Natural killer cell (primary cell): ENCODE results near the gene P2RX3. TPM values are rescaled to one million over a fixed set of nuclear protein-coding genes. Genes with fewer than 3 reads are reported as not detected.

Source experiments
- ATAC-seq, 3 donors: fragments of 150-1000 bp in 2 of 3; fragments of 200-7000 bp in 1 of 3; cut with Tn5 transposase; 1 replicate in 1 of 3; 2 replicates in 2 of 3; pipeline ENCODE4 v1.10.0; 2021; ENCODE audit warnings: mild to moderate bottlenecking in 2 of 3, moderate library complexity in 2 of 3
- DNase-seq, 2 donors: peaks; one replicate each; pipeline versions ENCODE4 v3.0.0 to v3.0.0-alpha.2; 2013 to 2021; ENCODE audit warnings: mixed read lengths in 1 of 2
- H3K27ac ChIP-seq: one replicate; pipeline ENCODE4 v1.5.1; 2013; ENCODE audit warnings: mild to moderate bottlenecking, low read length
- H3K27me3 ChIP-seq: one replicate; pipeline ENCODE4 v1.6.1; 2013; ENCODE audit warnings: low read length; ENCODE audit not compliant: control insufficient read depth, insufficient read depth
- H3K36me3 ChIP-seq: one replicate; pipeline ENCODE4 v1.6.1; 2013; ENCODE audit warnings: low read length; ENCODE audit not compliant: control insufficient read depth, insufficient read depth
- H3K4me1 ChIP-seq: one replicate; pipeline ENCODE4 v1.6.1; 2013; ENCODE audit warnings: low read length; ENCODE audit not compliant: control insufficient read depth, insufficient read depth
- H3K4me3 ChIP-seq: one replicate; pipeline ENCODE4 v1.5.1; 2013; ENCODE audit warnings: low read length
- H3K9me3 ChIP-seq: one replicate; pipeline ENCODE4 v1.6.1; 2013; ENCODE audit warnings: low read length; ENCODE audit not compliant: control insufficient read depth, insufficient read depth
- H3K27ac Mint-ChIP-seq, 2 donors: one replicate each; pipeline ENCODE4 v1.8.0; 2022; ENCODE audit warnings: mild to moderate bottlenecking in 2 of 2, mixed read lengths in 2 of 2, moderate library complexity in 1 of 2
- H3K27me3 Mint-ChIP-seq, 2 donors: one replicate each; pipeline ENCODE4 v1.8.0; 2022; ENCODE audit warnings: low read depth in 2 of 2, mixed read lengths in 2 of 2
- H3K36me3 Mint-ChIP-seq: one replicate; pipeline ENCODE4 v1.8.0; 2022; ENCODE audit warnings: mixed read lengths
- H3K4me1 Mint-ChIP-seq, 2 donors: one replicate each; pipeline ENCODE4 v1.8.0; 2022; ENCODE audit warnings: mixed read lengths in 2 of 2
- H3K4me3 Mint-ChIP-seq: one replicate; pipeline ENCODE4 v1.8.0; 2022; ENCODE audit warnings: mild to moderate bottlenecking, moderate library complexity, mixed read lengths
- H3K9me3 Mint-ChIP-seq, 2 donors: one replicate each; pipeline ENCODE4 v1.8.0; 2022; ENCODE audit warnings: mixed read lengths in 2 of 2
- CTCF ChIP-seq: fragments of 200-600 bp; IDR thresholded peaks from one replicate; pipeline ENCODE4 v1.8.0; 2022; ENCODE audit warnings: antibody characterized with exemption
- WGBS: methylation state at CpG from one replicate; pipeline ENCODE4 v1.1.7; 2013; ENCODE audit warnings: missing lambda C conversion rate; ENCODE audit not compliant: insufficient coverage; 5-methylcytosine and 5-hydroxymethylcytosine counted together
- intact Hi-C: fragments of 100-400 bp; cut with micrococcal nuclease; formaldehyde crosslinking; loops from one replicate; pipeline ENCODE4 v1.14.2; 2022
- total RNA-seq, 4 donors: library from RNA; stranded (reverse); fragments of 120-200 nt in 1 of 4; gene quantifications; one replicate each; pipeline versions ENCODE4 v1.2.3 to v1.2.4, GENCODE V29; 2013 to 2022

Gene P2RX3
- total RNA-seq, 3 donors from 2014 or later (not counting 1 experiment from before 2014, with no cell fraction given) = not detected

- Histone ChIP-seq H3K9me3 (no peaks in the 10 kb centered on the region), H3K4me1 (peaks cover 15% of the 10 kb centered on the region), H3K27ac (no peak overlapping the region), H3K4me3 (no peak overlapping the region), H3K36me3 (no peaks in the 10 kb centered on the region), H3K27me3 (no peaks in the 10 kb centered on the region)
- ATAC-seq = no peak
- Mint-ChIP-seq H3K27ac (peak overlapping the region in 1 of 2 donors; percentile 79), H3K4me1 (peaks cover 6 to 24% of the 10 kb centered on the region in 2 donors), H3K36me3 (no peaks in the 10 kb centered on the region), H3K4me3 (peak overlapping the region; percentile 2), H3K27me3 (no peaks in the 10 kb centered on the region), H3K9me3 (no peaks in the 10 kb centered on the region)
- TF ChIP-seq CTCF = no peak
- DNase-seq = no peak
- WGBS = 88% methylated on average over 6 of the region's 6 CpGs
- intact Hi-C loops = no loop called here
These were observed 27.5 kb upstream of the P2RX3 start for GRCh38 chr11:57310630-57311086.

GRCh38 chr11:57311109-57311936 lies 26.8 kb upstream of the P2RX3 start:
- no peaks in the 10 kb centered on the region for H3K9me3 ChIP-seq
- TF ChIP-seq CTCF = no peak
- peak overlapping the region; percentile 4 for H3K4me3 Mint-ChIP-seq
- peak overlapping the region in 1 of 2 donors; percentile 79 for H3K27ac Mint-ChIP-seq
- DNase-seq (peak; percentile 29 to 36), ATAC-seq (peak; percentile 49 to 92 (median 71))
- H3K27ac ChIP-seq = no peak overlapping the region
- no peaks in the 10 kb centered on the region for H3K36me3 ChIP-seq
- peaks cover 6 to 24% of the 10 kb centered on the region in 2 donors for H3K4me1 Mint-ChIP-seq
- no peaks in the 10 kb centered on the region for H3K27me3 Mint-ChIP-seq
- no peaks in the 10 kb centered on the region for H3K36me3 Mint-ChIP-seq
- H3K4me1 ChIP-seq = peaks cover 17% of the 10 kb centered on the region
- H3K27me3 ChIP-seq = no peaks in the 10 kb centered on the region
- intact Hi-C loops = no loop called here
- 6% methylated on average over 31 of the region's 31 CpGs for WGBS
- H3K4me3 ChIP-seq = no peak overlapping the region
- H3K9me3 Mint-ChIP-seq = no peaks in the 10 kb centered on the region

DNA sequence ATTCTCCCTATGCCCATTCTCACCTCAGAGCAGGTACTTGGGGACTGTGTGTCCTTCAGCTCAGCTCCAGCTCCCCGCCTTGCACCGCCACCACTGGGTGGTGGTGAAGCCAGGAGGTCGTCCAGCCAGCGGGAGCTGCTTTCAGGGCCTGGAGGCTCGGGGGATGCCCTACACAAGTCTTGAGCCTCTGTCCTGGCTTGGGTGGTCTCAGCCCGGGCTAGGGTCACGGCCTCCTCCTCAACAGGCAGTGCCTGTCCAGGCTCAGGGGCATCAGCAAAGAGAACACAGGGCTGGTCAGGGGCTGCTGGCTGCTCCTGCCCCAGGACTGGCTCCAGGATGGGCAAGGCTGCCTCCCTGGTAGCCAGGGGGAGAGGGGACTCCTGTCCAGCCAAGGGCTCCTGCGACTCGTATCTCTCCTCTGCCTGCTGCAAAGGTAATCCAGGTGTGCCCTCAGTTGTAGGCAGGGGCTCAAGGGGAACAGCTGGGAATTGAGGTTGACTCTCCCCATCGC lies 25.6 kb upstream of the P2RX3 start:
- Histone ChIP-seq H3K4me1 (peaks cover 17% of the 10 kb centered on the region), H3K4me3 (no peak overlapping the region), H3K27me3 (no peaks in the 10 kb centered on the region), H3K27ac (no peak overlapping the region), H3K36me3 (no peaks in the 10 kb centered on the region), H3K9me3 (no peaks in the 10 kb centered on the region)
- 91% methylated on average over 10 of the region's 10 CpGs for WGBS
- TF ChIP-seq CTCF = no peak
- Mint-ChIP-seq H3K27me3 (no peaks in the 10 kb centered on the region), H3K36me3 (no peaks in the 10 kb centered on the region), H3K4me3 (no peak overlapping the region), H3K27ac (peak overlapping the region in 1 of 2 donors; percentile 61), H3K4me1 (peaks cover 6 to 24% of the 10 kb centered on the region in 2 donors), H3K9me3 (no peaks in the 10 kb centered on the region)
- intact Hi-C loops = no loop called here
- DNase-seq (no peak), ATAC-seq (no peak)
